T-helper 2 cell treated with Interferon-gamma antibody and Interleukin-4, amounts not matched to agents 100 ng/mL and 5 ng/mL, for 36 hours (primary cell): ENCODE results near the gene TPRX1. TPM values are rescaled to one million over a fixed set of nuclear protein-coding genes. Genes with fewer than 3 reads are reported as not detected.
"Not testable (repeated sequence)": the region's sequence is repeated elsewhere in the genome, so short reads cannot be mapped to it uniquely, and the experiment has no call there.

Experiments used
- intact Hi-C: fragments of 100-400 bp; cut with micrococcal nuclease; formaldehyde crosslinking; loops from one replicate; pipeline ENCODE4 v1.15.1; 2023
- total RNA-seq: library from RNA; stranded (reverse); gene quantifications from 2 replicates; pipeline ENCODE4 v1.2.3, GENCODE V29; 2022

The TPRX1 gene
- total RNA-seq, 1 donor from 2014 or later, result not detected

DNA sequence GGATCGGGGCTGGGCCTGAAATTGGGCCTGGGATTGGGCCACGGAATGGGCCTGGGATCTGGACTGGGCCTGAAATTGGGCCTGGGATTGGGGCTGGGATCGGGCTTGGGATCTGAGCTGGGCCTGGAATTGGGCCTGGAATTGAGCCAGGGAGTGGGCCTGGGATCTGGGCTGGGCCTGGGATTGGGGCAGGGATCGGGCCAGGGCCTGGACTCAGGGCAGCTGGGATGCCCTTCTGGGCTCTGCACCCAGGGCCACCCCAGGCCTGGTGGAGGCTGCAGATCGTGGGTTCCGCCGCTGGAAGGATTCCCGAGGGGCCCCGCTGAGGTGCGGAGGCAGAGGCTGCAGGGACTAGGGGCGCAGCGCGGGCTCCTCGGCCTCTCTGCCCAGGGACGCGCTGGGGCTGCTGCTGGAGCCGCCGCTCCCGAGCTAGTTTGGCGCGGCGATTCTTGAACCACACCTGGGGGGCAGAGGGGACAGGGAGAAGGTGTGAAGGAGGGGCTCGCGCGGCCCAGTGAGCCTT is 1.8 kb downstream of the TPRX1 start:
- intact Hi-C loops, result no loop called here

DNA sequence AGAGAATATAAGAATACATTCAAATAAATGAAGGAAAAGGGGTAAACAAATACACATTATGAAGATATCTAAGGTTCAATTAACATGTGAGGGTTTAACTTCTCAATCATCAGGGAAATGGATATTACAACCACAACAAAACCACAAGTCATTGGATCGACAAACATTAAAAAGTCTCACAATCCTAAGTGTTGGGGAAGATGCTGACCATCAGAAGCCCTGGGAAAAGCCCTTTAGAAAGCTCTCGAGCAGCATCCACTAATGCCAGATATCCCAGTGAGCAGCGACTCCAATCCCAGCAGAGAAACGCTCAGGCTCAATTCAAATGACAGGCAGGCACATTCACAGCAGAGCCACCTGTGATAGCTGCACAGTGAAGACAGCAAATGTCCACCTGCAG is 3.1 kb downstream of the TPRX1 start:
- intact Hi-C loops, result no loop called here

DNA sequence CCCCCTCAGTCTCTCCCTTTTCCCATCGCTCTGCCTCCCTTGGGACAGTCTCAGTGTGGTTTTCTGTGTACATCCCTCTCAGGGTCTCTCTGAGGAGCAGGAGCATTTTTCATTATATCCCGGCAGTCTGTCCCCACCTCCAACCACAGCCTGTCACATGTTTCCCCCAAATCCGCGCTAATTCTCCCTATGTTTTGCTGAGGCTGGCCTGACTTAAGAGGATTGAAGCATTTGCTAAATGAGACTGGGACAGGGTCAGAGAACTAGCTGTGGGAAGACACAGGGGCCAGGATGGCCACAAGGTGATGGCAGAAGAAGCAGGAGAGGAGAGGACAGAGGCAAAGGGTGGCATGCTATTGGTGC is 5.5 kb downstream of the TPRX1 start:
- intact Hi-C loops, result no loop called here

DNA sequence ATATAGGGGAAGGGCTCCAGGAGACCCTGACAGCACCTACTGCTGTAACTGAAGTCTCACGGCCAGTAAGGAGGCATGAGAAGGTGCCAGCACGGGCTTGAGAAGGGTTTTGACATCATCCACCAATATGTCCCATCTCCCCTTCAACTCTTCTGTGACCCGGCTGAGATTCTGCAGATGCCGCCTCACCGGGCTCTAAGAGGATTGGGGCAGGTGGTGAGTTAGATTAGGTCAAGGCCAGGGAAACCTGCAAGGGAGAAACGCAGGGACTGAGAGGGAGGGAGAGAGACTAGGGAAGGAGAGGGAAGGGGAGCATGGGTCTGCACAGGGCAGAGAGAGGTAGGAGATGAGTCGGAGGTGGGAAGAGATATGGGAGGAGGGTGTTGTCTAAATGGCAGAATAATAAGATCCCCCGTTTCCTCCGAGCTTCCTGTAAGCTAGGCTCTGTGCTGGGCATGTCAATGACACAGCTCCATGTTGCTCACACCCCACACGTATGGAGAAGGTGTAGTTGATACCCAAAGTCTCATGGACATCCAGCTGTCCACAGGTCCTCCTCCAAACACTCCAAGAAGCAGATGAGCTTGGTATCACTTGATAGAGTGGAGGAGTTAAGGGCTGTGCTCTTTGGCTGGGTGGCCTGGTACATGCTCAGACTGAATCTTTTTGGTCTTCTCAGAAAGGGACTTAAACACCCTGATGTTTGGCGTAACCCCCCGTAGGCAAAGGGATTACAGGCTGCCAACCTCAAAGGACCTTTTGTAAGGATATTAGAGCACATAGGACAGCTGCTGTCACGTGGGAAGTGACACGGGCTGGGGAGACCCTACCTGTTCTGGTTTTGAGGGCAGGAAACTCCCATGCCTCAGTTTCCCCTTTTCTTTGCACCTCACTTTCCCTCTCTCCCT is 6.1 kb downstream of the TPRX1 start:
- intact Hi-C loops, result no loop called here

DNA sequence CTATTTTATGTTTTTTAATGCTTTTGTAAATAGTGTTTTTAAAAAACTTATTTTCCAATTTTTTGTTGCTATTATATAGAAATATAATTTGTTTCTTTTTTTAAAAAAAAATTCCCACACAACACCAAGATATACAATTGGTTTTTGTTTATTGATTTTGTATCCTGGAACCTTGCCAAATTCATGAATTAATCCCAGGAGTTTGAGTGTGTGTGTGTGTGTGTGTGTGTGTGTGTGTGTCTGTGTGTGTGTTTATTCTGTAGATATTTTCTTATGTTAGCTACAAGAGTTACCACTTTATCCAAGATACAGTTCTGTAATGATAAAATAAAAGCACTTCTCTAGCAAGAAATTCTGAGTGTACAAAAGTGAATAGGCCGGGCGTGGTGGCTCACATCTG is 7.6 kb downstream of the TPRX1 start:
- intact Hi-C loops, result no loop called here

DNA sequence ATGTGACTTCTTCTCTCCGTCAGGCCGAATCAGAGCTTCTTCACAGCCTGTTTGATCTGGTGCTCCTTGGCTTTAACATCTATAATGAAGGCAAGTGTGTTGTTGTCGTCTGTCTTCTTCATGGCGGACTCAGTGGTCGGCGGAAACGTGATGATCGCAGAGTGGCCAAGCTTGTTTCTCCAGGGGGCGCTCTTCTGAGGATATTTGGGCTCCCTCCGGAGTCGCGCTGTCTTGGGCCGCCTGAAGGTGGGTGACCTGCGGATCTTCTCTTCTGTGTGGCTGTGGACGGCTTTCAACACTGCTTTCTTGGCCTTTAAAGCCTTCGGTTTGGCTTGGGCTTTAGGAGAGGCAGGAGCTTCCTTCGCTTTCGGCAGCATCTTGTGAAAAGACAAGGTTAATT is 9.8 kb downstream of the TPRX1 start:
- intact Hi-C loops, result no loop called here

DNA sequence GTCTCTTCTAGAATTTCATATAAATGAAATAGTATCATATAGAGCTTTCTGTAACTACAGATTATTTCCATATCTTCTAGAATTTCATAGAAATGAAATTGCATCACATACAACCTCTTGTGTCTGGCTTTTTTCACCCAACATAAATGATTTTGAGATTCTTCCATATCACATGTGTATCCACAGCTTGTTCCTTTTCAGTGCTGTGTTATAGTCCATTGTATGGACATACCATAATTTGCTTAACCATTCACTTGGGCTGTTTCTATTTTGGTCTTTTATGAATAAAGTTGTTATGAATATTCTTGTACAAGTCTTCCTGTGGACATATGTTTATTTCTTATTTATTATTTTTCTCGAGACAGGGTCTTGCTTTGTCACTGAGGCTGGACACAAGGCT is 11.7 kb downstream of the TPRX1 start:
- intact Hi-C loops, result no loop called here

DNA sequence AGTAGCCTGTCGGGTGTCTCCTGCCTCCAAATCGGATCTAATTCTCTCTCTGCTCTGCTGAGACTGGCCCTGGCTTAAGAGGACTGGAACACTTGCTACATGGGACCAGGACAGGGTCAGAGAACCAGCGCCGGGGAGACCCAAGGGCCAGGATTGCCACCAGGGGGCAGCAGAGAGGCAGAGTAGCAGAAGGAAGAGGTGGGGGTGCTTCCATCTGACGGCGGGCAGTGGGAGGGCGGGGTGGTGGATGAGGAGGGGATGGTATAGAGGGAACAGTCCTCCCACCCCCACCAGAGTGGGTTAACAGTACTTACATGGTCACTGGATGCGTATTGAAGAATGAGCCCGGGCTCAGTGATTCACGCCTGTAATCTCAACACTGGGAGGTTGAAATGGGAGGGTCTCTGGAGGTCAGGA is 13.9 kb downstream of the TPRX1 start:
- intact Hi-C loops, result no loop called here

DNA sequence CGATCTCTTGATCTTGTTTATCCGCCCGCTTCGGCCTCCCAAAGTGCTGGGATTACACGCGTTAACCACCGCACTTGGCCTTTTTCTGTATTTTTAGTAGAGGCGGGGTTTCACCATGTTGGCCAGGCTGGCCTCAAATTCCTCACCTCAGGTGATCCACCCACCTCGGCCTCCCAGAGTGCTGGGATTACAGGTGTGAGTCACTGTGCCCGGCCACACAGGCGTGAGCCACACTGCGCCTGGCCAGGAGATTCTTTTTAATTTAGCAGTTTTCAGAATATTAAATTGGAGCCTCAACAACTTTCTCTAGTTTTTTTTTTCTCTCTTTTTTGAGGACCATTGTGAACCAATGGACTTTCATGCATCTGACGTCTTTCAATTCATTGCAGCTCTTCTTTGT is 14.5 kb downstream of the TPRX1 start:
- intact Hi-C loops, result not testable (repeated sequence)

DNA sequence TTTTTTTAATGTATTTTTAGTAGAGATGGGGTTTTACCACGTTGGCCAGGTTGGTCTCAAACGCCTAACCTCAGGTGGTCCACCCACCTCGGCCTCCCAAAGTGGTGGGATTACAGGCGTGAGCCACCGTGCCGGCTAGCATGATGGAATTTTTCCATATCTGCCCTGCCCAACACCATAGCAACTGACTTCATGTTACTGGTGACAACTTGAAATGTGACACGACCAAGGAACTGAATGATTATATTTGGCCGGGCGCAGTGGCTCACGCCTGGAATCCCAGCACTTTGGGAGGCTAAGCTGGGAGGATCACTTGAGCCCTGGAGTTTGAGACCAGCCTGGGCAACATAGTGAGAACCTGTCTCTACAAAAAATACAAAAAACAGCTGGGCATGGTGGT is 17.0 kb downstream of the TPRX1 start:
- intact Hi-C loops, result not testable (repeated sequence)

DNA sequence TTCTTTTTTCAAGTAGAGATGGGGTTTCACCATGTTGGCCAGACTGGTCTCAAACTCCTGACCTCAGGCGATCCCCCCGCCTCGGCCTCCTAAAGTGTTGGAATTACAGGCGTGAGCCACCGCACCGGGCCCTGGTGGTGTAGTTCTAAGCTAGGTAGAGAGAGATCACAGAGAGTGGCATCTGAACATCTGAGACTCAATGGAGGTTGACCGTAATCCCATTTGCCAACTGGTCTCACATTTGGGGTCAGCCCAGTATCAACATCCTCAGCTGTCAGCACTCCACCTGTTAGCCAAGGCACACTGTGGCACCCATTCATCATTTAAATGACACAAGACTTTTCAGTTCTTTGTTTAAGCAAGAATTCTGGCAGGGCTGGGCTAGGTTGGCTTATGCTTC is 17.8 kb downstream of the TPRX1 start:
- intact Hi-C loops, result no loop called here

DNA sequence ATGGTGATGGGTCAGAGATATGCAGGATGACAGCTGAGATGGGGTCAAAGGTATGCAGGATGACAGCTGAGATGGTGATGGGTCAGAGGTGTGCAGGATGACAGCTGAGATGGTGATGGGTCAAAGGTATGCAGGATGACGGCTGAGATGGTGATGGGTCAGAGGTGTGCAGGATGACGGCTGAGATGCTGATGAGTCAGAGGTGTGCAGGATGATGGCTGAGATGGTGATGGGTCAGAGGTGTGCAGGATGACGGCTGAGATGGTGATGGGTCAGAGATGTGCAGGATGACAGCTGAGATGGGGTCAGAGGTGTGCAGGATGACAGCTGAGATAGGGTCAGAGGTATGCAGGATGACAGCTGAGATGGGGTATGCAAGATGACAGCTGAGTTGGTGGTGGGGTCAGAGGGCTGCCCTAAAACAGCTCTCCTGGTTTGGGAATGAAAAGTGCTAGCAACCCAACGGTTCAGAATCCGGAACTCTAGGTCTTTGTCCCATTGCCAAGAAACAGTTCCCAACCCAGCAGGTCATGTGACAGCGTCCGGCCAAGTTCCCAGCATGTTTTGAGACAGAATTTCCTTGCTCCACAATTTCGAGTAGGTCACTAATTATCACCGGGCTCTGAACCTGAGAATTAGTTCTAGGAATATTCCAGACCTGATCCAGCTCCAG is 22.6 kb downstream of the TPRX1 start:
- intact Hi-C loops, result no loop called here

DNA sequence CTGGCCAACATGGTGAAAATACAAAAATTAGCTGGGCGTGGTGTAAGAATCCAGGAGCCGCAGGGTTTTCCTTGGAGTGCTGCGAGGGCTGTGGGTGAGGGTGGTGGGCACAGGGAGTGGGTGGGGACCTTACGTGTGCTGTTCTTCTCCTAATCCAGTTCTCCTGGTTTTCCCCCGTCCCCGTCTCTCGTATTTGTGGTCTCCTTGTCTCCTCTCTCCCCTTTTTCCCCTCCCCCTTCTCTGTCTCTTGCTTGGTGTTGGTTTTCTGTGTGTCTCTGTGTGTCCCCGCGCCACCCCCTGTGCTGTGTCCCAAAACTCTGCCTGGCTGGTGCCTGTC is 24.2 kb downstream of the TPRX1 start:
- intact Hi-C loops, result no loop called here

DNA sequence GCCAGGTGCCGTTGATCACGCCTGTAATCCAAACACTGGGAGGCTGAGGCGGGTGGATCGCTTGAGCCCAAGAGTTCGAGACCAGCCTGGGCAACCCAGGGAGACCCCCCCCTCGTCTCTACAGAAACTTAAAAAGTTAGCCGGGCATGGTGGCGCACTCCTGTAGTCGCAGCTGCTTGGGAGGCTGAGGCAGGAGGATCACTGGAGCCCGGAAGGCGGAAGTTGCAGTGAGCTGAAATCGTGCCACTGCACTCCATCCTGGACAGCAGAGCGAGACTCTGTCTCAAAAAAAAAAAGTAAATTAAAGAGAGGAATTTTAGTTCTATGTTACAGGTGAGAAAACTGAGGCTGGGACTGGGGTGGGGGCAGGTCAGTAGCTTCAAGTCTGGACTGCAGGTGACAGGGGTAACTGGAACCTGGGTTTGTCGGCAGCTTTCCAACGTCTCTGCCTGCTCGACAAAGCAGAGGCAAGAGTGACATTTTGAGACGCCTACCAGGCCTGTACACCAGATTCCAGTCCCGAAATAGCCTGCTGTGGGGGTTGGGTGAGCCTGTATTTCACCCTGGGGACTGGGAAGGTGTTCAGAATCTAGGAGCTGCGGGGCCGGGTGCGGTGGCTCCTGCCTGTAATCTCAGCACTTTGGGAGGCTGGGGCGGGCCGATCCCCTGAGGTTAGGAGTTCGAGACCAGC is 24.7 kb downstream of the TPRX1 start:
- intact Hi-C loops, result loop anchor here (2.0 kb wide), 1 partner anchor 35 kb away; the partner anchor contains the start of gene NOP53

DNA sequence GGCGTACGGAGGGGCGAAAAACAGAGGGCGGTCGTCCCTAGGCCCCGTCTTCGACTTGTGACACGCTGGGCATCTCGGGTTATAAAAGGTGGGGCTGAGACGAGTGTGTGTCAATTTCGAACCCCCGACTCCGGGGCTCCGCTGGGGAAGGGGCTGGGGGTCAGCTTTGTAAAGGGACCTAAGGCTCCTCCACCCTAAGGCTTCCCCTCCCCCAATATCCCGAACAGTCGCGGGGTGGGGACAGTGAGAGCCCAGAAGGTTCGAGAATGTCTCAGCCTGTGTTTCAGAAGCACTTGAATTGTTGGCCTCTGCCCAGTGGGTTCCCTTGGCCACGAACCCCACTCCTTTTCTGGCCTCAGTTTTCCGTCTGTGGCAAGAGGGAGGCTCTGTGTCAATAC is 25.4 kb downstream of the TPRX1 start:
- intact Hi-C loops, result loop anchor here (2.0 kb wide), 1 partner anchor 34 kb away; the partner anchor contains the start of gene NOP53

DNA sequence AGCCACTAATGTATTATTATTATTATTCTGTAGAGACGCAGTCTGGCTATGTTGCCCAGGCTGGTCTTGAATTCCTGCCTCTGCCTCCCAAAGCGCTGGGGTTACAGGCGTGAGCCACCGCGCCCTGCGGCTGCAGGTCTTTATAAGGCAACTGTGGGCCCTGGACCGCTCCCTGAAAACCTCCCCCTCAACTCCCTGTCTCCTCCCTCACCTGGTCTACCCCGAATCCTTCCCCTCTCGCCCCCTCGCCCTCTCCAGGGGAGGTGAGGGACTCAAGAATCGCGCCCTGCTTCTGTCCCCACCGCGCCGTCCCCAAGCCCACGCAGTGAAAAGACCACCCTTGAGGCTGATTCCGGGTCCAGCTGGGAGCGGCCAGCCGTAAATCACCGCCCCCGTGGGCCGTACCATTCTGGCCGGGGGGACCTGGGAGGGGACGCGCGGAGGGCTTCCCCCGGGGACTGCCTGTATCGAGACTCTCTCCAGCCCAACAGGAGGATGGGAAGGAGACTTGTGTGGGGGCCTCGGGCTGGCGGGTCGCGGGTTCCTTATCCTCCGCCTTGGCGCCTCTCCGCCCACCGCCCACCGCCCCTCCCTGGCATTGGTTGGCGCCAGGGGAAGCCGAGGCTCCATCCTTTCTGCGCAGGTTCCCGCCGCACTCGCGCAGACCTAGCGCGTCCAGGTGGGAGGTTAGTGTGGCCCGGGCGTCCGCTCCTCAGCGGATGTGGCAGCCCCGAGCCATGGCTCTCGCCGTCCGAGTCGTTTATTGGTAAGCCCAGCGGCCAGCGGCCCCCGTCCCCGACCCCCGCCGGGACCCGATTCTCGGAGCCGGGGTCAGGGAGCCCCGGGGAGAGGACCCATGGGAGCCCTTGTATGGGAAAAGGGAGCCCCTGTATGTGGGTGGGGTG is 26.1 kb downstream of the TPRX1 start, which contains the start of gene SELENOW:
TSS of gene SELENOW (plus strand) at position 655 of the 905 bp plus-strand sequence. CDS start at position 738, 83 bp downstream.
- intact Hi-C loops, result loop anchor here (2.0 kb wide), 1 partner anchor 34 kb away; the partner anchor contains the start of gene NOP53

DNA sequence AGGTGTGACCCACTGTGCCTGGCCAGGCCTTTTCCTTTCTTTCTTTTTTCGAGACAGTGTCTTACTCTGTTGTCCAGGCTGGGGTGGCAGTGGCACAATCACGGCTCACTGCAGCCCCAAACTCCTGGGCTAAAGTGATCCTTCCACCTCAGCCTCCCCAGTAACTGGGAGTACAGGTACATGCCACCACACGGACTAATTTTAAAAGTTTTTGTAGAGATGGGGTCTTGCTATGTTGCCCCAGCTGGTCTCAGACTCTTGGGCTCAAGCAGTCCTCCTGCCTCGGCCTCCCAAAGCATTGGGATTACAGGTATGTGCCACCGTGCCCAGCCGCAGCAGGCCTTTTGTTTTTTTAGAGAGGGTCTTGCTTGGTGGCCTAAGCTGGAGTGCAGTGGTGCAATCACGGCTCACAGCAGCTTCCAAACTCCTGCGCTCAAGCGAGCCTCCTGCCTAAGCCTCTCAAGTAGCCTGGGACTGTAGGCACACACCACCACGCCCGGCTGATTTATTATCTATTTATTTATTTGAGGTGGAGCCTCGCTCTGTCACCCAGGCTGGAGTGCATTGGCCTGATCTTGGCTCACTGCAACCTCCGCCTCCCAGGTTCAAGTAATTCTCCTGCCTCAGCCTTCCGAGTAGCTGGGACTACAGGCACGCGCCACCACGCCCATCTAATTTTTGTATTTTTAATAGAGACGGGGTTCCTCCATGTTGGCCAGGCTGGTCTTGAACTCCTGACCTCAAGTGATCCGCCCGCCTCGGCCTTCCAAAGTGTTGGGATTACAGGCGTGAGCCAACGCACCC is 26.9 kb downstream of the TPRX1 start:
- intact Hi-C loops, result loop anchor here (2.0 kb wide), 1 partner anchor 33 kb away; the partner anchor contains the start of gene NOP53

DNA sequence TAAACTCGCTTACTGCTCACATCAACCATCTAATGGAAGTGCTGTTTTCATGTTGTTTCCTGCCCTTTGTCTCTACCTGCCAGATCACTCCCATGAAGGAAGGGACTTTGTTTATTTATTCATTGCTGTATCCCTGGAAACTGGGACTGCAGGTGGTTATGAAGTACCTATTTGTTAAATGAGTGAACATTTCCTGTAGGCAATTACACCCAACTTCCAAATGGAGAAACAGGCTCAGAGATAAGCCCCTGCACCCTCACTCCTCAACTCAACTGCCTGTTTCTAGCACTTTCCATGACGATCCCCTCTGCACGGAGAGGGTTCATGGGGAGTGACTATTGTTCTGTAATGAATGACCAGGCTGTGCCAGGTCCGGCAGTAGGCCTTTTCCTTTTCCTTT is 27.8 kb downstream of the TPRX1 start:
- intact Hi-C loops, result no loop called here

DNA sequence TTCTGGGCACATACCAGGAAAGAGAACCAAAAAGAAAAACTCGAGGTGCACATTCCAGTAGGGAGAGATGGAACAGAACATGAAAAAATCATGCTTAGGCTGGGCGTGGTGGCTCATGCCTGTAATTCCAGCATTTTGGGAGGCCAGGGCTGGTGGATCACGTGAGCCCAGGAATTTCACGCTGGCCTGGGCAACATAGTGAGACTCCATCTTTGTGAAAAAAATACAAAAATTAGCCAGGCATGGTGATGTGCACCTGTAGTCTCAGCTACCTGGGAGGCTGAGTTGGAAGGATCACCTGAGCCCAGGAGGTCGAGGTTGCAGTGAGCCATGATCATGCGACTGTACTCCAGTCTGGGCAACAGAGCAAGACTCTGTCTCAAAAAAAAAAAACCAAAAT is 33.1 kb downstream of the TPRX1 start:
- intact Hi-C loops, result not testable (repeated sequence)

DNA sequence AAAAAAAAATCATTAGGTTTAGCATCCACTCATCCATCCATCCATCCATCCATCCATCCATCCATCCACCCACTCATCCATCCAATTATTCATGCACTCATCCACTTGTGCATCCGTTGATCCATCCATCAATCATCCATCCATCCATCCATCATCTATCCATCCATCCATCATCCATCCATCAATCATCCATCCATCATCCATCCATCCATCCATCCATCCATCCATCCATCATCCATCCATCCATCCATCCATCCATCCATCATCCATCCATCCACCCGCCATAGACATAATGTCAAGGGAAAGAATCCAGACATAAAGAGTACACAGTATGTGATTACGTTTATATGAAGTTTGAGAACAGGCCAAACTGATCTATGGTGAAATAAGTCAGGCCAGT is 34.8 kb downstream of the TPRX1 start:
- intact Hi-C loops, result no loop called here
